HepG2 (cell line): ENCODE measurements around the gene PSMC5. TPM values are rescaled to one million over a fixed set of nuclear protein-coding genes. Genes with fewer than 3 reads are reported as not detected.
A peak's percentile ranks its signal among the peaks of the same experiment; 100 is the strongest.

ENCODE experiments used
- AFF4 ChIP-seq: sonication (generic); formaldehyde crosslinking; IDR thresholded peaks from 2 replicates; pipeline ENCODE4 v1.4.0; 2020; ENCODE audit warnings: missing genetic modification reagents
- ATF7-NPFF ChIP-seq: sonication (generic); formaldehyde crosslinking; IDR thresholded peaks from 2 replicates; pipeline ENCODE4 v1.8.1; 2023; ENCODE audit warnings: mild to moderate bottlenecking, low read depth, missing genetic modification reagents, moderate library complexity
- CBX5 ChIP-seq: sonication (generic); formaldehyde crosslinking; IDR thresholded peaks from 2 replicates; pipeline ENCODE4 v1.4.0; 2020; ENCODE audit warnings: missing genetic modification reagents, borderline replicate concordance
- ETS1 ChIP-seq: sonication (generic); formaldehyde crosslinking; IDR thresholded peaks from 2 replicates; pipeline ENCODE4 v1.4.0; 2020; ENCODE audit warnings: missing genetic modification reagents
- FOXO4 ChIP-seq: sonication (generic); formaldehyde crosslinking; conservative IDR thresholded peaks from 2 replicates; pipeline ENCODE4 v1.8.1; 2023; ENCODE audit warnings: missing genetic modification reagents
- KLF13 ChIP-seq: sonication (generic); formaldehyde crosslinking; IDR thresholded peaks from 2 replicates; pipeline ENCODE4 v1.4.0; 2020; ENCODE audit warnings: mild to moderate bottlenecking, missing genetic modification reagents
- KLF16 ChIP-seq, 2 experiments: sonication (generic) in 1 of 2; formaldehyde crosslinking in 1 of 2; IDR thresholded peaks; 2 replicates each; pipeline versions ENCODE4 v1.6.1 to v1.8.0; 2016 to 2023; ENCODE audit warnings: missing genetic modification reagents in 2 of 2, missing compliant biosample characterization in 1 of 2
- MAF1 ChIP-seq: sonication (generic); formaldehyde crosslinking; IDR thresholded peaks from 2 replicates; pipeline ENCODE4 v1.5.0; 2020; ENCODE audit warnings: missing genetic modification reagents, borderline replicate concordance
- NFATC3 ChIP-seq: sonication (generic); formaldehyde crosslinking; IDR thresholded peaks from 2 replicates; pipeline ENCODE4 v1.5.1; 2020; ENCODE audit warnings: mild to moderate bottlenecking, missing genetic modification reagents
- REPIN1 ChIP-seq: sonication (generic); formaldehyde crosslinking; IDR thresholded peaks from 2 replicates; pipeline ENCODE4 v1.8.0; 2022; ENCODE audit warnings: missing genetic modification reagents, low read depth, mild to moderate bottlenecking, borderline replicate concordance
- SRSF1 ChIP-seq: fragments of 200-400 bp; formaldehyde crosslinking; optimal IDR thresholded peaks from 2 replicates; pipeline ENCODE3; 2017; ENCODE audit warnings: mild to moderate bottlenecking, low read depth, low read length, moderate library complexity
- UBTF ChIP-seq: sonication (generic); formaldehyde crosslinking; IDR thresholded peaks from 2 replicates; pipeline ENCODE4 v1.4.0; 2020; ENCODE audit warnings: mild to moderate bottlenecking, missing genetic modification reagents
- ZBTB25 ChIP-seq: IDR thresholded peaks from 2 replicates; pipeline ENCODE4 v1.6.1; 2018; ENCODE audit warnings: missing genetic modification reagents
- ZNF263 ChIP-seq: sonication (generic); formaldehyde crosslinking; IDR thresholded peaks from 2 replicates; pipeline ENCODE4 v1.4.0; 2020; ENCODE audit warnings: missing genetic modification reagents
- ZNF441 ChIP-seq: sonication (generic); formaldehyde crosslinking; IDR thresholded peaks from 2 replicates; pipeline ENCODE4 v1.7.0; 2021; ENCODE audit warnings: missing genetic modification reagents, borderline replicate concordance
- ZNF510 ChIP-seq: sonication (generic); formaldehyde crosslinking; IDR thresholded peaks from 2 replicates; pipeline ENCODE4 v1.4.0; 2020; ENCODE audit warnings: low read depth, mild to moderate bottlenecking, missing genetic modification reagents
- ZNF549 ChIP-seq: sonication (generic); formaldehyde crosslinking; IDR thresholded peaks from 2 replicates; pipeline ENCODE4 v1.5.0; 2020; ENCODE audit warnings: missing genetic modification reagents
- ZNF567 ChIP-seq: sonication (generic); formaldehyde crosslinking; IDR thresholded peaks from 2 replicates; pipeline ENCODE4 v1.8.1; 2023; ENCODE audit warnings: mild to moderate bottlenecking, missing genetic modification reagents, borderline replicate concordance
- polyA plus RNA-seq, 8 experiments: library from polyadenylated mRNA; depleted of rRNA in 3 of 8; stranded (reverse) in 7 of 8; unstranded in 1 of 8; fragments of >200 nt; fragmentation: Illumina TruSeq in 4 of 8; extraction: Trizol in 4 of 8; gene quantifications; 2 replicates each; pipeline versions ENCODE4 v1.2.1 to v1.2.3, GENCODE V29; 2011 to 2016; ENCODE audit warnings: low read depth in 4 of 8, missing spikeins in 1 of 8, mixed read lengths in 1 of 8; ENCODE audit not compliant: insufficient read depth in 1 of 8
- total RNA-seq, 5 experiments: library from RNA; depleted of rRNA; stranded (reverse); fragments of >200 nt; fragmentation: Illumina TruSeq; extraction: Trizol; gene quantifications; 2 replicates each; pipeline ENCODE4 v1.2.3, GENCODE V29; 2016; ENCODE audit warnings: low read depth in 1 of 5

PSMC5 gene
- total and polyA plus RNA-seq, 2 of the 13 experiments (the other 11 are each of a cell fraction or from before 2014, with no cell fraction given): 35.3 to 128 TPM

- TF ChIP-seq FOXO4 (CRISPR knock-in tag): 0 out of 2 replicates have a peak, but pooled peaks have one; percentile 80
- 0 out of 4 replicates have a peak, but pooled peaks of 1 of the 2 experiments have one; percentile 71 for TF ChIP-seq KLF16 (CRISPR knock-in tag; IDR thresholded peaks at IDR 0.05)
- peak; percentile 25; the same call in 1 of the 2 replicates for TF ChIP-seq AFF4
- 0 out of 2 replicates have a peak, but pooled peaks have one; percentile 24 for TF ChIP-seq CBX5 (CRISPR knock-in tag)
- 0 out of 2 replicates have a peak, but pooled peaks have one; percentile 26 for TF ChIP-seq ZNF567 (CRISPR knock-in tag)
- no peak for TF ChIP-seq UBTF (CRISPR knock-in tag)
- TF ChIP-seq ETS1 (CRISPR knock-in tag): 0 out of 2 replicates have a peak, but pooled peaks have one; percentile 26
- TF ChIP-seq SRSF1: peak; percentile 12
- peak; percentile 56; the same call in 1 of the 2 replicates for TF ChIP-seq MAF1 (CRISPR knock-in tag)
- no peak for TF ChIP-seq ZNF549 (CRISPR knock-in tag)
- 0 out of 2 replicates have a peak, but pooled peaks have one; percentile 8 for TF ChIP-seq ZBTB25 (CRISPR knock-in tag)
- TF ChIP-seq KLF13 (CRISPR knock-in tag): no peak
- peak; percentile 30; the same call in 1 of the 2 replicates for TF ChIP-seq ATF7-NPFF
- TF ChIP-seq ZNF510 (CRISPR knock-in tag): 0 out of 2 replicates have a peak, but pooled peaks have one; percentile 4
- peak; percentile 48; the same call in 1 of the 2 replicates for TF ChIP-seq REPIN1
- 0 out of 2 replicates have a peak, but pooled peaks have one; percentile 13 for TF ChIP-seq ZNF263 (CRISPR knock-in tag)
- peak; percentile 86 for TF ChIP-seq ZNF441 (CRISPR knock-in tag)
- 0 out of 2 replicates have a peak, but pooled peaks have one; percentile 0 for TF ChIP-seq NFATC3 (CRISPR knock-in tag)
Measured at GRCh38 chr17:63826468-63827001, 696 bp upstream of the PSMC5 start (continued).
